UCSD-AML1 (cell line): ENCODE data around the gene TBC1D10A.
A peak's percentile ranks its signal among the peaks of the same experiment; 100 is the strongest.

ENCODE experiments used
- DNase-seq: peaks from one replicate; lab custom pipeline; 2025; ENCODE audit not compliant: unreplicated experiment; lab: John Stamatoyannopoulos, UW

TBC1D10A gene

DNA sequence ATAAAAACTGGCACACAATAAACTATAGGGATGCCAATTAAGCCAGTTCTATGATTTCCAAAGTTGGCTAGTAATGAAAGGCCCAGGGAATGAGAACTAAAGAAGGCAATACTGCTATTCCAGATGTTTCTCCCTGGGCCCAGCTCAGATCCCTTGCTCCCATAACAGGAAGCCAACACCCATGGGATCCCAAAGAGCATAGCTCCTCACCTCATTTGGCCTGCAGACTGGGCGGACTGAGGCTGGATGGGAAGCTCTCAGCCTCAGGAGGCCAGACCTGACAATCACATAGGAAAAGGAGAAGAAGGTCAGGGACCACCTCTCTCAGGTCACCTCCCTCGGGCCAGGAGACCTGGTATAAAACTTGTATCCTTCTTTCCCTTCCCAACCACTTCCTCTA is 5.3 kb downstream of the TBC1D10A start:
- no peak for DNase-seq

DNA sequence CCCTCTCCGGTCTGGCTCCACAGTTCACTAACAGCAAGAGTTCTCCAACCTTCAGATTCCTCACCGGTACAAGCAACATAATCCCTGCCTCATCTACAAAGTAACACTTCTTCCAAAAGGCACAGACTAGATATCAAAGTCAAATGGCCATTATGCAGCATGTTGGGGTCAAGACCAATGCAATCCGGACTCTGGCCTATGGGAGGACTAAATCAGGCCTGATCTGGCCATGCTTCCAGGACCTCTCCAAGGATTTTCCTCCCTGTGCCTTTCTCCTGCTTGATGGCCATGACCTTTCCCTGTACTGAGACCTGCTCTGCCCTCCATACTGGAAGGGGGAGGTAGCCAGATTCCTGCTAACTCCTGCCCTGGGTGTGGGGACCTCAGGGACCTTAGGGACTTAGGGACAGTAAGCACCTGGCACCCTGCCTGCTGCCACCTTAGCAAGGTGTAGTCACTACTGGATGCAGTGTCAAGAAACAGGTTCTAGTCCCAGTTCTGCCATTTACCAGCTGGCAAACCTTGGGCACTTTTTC is 6.7 kb downstream of the TBC1D10A start:
- DNase-seq = no peak

DNA sequence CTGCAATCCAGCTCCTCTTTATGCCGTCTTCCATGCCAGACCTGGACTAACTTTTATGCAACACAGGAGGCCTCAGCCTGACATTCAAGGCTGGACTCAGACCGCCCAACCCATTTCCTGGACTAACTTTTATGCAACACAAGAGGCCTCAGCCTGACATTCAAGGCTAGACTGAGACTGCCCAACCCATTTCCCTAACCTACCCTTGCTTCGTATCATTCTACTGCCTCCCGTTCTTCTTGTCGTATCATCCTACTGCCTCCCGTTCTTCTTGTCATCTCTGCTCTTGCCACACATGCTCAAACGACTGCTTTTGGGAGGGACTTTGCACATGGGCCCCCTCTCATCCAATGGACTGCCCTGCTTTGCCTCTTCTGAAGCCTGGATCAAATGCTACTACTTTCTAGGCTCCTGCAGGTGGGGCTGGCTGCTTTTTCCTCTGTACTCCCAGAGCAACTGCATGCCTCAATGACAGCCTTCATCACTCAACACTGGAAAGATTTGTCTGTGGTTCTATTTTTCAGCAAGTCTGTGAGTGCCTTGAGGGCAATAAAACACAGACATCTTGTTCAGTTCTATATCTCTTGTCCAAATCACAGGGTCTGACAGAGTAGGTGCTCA is 7.8 kb downstream of the TBC1D10A start:
- DNase-seq = no peak

DNA sequence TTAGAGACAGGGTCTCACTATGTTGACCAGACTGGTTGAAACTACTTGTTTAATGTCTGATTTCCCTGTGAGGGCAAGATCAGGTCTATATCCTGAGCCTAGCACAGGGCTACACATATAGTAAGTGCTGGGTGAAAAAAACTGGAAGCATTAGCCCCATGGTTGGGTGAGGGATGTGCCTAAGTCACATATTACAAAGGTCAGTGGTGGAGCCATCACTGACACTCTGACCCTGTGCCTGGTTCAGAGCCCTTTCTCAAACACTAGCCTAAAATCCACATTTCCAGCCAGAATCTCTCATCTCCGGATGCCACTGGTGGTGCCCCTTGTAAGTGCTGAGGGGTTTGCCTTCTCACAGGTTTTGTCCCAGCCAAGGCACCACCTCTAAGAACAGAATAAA is 9.0 kb downstream of the TBC1D10A start:
- no peak for DNase-seq

DNA sequence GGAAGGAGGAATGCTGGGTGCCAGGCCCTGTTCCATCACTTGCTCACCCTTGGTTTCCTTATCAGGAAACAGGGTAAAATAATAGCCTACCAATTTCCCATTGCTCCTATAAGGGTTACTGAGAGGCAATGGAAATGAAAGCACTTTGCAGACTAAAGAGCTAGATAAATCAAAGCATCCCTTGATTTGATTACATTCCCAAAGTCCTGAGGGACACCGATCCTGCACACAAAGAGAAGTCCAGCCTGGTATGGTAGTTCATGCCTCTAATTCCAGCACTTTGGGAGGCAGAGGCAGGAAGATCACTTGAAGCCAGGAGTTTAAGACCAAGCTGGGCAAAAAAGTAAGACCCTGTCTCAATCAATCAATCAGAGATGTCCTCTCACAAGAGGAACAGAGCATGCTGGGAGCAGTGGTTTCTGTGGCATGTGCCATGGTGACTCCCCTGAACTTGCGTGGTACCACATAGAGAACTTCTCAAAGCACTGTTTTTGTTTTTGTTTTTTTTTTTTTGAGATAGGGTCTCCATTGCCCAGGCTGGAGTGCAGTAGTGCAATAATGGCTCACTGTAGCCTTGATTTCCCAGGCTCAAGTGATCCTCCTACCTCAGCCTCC is 10.7 kb downstream of the TBC1D10A start:
- no peak for DNase-seq

DNA sequence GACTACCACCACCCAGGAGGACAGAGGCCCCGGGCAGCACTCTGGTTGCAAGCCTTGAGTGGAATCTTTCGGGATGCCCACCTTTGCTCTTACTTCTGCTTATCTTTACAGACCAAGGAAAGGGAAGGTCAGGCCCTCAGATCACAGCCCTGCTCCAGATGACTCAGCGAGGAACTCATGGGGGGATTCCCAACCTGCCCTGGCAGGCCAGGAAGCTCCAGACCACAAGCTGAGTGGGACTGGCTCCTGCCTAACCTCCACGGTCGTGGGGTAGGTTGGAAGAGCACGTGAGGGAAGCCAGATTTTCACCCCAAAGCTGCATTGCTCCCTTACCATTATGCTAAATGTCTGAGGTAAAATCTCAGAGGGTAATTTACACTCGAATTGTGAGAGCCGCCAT is 11.8 kb downstream of the TBC1D10A start:
- peak; percentile 48 for DNase-seq

DNA sequence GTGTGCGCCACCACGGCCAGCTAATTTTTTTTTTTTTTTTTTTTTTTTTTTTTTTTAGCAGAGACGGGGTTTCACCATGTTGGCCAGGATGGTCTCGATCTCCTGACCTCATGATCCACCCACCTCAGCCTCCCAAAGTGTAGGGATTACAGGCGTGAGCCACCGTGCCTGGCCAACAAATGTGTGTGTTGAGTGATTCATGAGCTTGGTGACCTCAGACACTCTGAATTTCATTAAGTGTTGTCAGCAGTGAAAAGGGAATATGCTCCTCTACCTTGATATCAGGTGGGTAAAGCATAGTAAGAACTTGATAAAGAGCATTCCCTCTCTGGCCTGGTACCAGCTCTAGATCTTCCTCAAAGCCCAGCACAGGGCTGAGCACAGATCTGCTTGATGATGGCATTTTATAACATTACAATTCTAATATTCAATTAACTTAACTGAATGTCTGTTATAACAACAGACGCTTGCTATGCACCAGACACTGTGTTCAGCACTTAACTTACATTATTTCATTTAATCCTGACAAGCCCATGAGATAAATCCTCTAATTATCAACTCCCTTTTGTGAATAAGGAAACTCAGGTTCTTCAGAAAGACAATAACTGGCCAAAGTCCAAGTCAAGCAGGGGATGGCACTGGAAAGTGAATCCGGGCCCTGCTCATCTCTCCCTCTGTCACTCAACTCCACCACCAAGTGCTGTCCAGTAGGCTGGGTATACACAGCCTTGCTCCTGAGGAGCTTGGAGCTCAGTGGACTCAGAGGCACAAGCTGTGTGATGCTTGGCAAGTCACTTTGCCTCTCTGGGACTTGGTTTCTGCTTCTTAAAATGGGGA is 13.0 kb downstream of the TBC1D10A start:
- DNase-seq = no peak

DNA sequence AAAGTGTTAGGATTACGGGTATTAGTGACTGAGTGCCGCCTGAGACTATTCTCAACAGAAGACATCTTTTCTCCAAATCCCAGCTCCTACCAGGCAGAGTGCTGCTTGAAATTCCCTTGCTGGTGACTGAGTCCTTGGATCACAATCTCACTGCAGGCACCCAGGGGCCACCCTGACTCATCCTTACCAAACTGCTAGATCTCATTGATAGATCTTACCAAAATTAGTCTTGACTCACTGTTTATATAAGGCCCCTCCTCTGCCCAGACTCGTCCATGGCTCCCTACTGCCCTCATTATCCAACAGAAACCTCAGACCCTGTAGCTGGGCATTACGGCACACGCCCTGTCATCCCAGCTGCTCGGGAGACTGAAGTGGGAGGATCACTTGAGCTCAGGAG is 14.7 kb downstream of the TBC1D10A start:
- DNase-seq = no peak

DNA sequence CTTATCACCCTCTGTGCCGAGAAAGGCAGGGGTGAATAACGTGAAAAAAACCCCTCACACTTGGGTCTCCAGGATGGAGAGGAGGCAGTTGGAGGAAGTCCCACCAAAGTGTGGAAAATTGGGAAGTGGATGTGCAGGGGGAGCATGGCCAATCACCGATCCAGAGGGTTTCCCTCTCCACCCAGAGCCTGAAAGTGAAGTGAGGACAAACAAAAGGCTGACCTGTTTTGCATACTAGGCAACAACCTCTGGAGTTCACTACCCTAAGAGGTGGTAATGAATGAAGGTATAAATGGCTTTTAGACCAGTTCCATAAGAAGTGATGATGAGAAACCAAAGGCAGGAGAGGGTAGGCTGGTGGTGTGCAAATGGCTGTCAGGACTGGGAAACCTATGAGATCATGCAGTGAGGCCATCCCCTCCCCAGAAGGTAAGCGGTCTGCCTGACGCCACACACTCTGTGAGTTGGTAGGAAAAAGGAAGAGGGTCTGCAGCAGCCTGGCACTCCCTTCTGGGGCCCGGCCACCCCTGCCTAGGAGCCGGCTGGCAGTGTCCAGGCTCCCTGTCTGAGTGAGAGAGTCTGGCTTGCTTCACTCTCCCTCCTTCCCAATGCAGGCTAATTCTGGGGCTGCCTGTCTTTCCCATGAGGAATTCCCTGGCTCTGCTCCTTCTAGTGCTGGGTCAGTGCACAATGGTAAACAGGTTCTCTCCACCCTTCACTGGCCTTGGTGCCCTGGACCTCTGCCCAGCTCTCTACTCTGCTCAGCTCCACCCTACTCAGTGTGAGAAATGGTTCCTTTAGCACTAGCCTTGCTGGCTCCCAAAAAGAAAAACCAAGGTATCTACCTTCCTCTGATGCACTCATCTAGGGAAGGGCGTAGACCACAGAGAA is 15.6 kb downstream of the TBC1D10A start:
- no peak for DNase-seq

DNA sequence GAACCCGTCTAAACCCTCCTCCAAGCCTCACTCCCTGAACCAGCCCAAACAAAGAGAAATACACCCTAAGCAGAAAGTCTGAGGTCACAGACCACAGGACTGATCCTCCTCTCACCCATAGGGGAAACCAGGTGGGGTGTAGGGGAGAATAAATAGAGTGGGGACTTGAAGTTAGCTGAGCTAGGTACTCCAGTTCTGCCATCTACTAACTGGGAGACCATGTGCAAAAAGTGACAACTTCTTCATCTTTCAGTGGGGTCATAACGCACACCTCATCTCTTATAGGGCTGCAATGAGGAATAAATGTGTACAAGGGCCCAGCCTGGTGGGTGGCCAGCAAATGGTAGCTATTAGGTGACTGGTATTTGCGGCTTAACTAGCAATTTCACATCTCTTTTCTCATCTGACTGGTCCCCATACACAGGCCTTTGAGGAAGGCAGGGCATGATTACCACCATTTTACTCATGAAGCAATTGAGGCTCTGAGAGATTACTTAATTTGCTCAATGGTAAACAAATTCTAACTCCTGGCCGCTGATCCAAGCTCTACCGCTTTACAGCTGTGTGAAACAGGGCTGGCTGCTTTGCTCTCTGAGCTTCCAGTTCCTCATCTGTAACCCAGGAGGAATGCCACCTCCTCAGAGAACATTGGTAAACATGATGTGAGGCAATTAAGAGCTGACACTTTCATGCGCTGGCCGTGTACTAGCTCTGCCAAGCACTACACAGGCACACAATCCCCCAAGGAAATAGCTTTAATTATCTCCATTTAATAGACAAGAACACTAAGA is 16.6 kb downstream of the TBC1D10A start:
- no peak for DNase-seq

DNA sequence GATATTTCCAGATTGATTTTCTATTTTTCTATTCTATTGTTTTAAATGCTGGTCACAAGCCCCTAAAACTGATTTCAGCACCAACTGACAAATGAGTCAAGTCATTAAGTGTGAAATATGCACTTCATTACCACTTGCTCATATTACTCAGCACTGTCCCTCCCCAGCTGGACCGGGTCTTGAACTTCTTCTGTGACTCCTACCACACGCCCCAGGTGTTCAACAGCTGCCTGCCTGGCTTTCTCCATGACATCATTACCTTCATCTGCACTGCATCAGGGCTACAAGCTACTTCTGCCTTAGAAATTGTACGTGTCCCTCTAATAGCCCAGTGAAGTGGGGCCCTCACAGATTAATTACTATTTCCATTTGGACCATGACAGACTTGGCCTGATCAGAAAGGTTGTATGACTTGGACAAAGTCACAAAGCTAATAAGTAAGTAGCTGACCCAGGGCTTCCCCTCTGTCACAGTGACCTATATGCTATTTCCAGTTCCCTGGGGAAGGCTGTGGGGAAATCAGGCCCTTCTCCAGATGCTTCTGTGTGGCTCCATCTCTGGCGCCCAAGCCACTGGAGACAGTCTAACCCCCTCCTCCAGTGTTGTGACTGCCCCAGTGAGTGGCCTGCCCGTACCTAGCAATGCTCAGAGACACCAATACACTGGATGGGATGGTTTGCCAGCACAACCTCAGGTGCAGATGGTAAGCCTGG is 18.1 kb downstream of the TBC1D10A start:
- DNase-seq = no peak

DNA sequence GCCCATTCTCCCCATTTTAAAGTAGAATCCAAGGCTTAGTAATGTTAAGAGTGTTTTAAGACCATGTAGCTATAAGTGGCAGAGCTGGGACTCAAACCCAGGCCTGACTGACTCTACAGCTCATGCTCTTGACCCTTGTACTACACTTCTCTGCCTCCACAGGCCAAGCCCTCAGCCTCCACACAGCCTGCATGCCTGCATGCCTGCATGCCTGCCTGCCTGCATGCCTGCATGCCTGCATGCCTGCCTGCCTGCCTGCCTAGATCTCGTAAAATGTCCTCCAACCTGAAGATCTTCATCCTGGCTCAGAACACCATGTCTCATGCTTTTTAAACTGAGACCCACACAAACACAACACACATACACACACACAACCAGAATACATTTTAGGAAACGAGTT is 18.6 kb downstream of the TBC1D10A start:
- no peak for DNase-seq

DNA sequence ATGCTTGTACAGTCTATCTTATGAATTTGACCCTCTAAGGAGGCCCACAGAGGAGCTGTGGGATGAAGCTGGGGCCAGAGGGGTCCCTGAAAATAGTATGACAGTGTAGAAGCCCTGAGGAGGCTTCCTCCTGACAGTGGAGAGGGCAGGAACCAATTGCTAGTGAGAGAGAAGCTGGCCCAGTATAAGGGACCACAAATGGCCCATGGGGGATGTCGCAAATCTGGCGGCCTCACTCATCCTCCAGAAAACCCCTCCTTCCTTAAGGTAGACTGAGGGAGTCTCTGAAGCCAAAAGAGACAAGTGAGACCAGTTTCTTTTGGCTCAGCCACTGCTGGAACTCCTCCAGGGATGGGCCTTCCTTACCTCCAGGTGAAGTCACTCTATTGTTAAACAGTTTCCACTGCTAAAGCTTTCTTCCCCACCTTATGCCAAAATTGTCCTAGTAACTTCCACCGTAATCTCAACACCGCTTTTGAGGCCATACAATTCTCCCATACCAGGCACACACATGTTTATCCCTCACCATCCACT is 19.6 kb downstream of the TBC1D10A start:
- DNase-seq = no peak

DNA sequence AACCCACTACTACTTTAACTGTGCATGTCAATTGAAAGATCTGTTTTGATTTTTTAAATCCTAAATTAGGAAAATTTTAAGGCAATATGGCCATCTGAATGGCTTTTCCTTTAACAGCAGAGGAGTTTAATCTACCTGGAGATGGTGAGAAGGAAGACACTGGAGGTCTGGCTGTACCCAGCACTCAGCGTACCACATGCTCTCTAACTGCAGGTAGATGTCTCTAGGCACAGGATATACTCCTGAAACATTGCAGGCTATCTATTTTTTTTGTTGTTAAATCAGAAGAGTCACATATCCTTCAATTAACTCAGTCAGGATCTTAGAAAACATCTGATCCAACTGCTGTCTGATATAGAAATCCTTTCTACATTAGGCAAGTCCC is 20.1 kb downstream of the TBC1D10A start:
- DNase-seq = no peak

DNA sequence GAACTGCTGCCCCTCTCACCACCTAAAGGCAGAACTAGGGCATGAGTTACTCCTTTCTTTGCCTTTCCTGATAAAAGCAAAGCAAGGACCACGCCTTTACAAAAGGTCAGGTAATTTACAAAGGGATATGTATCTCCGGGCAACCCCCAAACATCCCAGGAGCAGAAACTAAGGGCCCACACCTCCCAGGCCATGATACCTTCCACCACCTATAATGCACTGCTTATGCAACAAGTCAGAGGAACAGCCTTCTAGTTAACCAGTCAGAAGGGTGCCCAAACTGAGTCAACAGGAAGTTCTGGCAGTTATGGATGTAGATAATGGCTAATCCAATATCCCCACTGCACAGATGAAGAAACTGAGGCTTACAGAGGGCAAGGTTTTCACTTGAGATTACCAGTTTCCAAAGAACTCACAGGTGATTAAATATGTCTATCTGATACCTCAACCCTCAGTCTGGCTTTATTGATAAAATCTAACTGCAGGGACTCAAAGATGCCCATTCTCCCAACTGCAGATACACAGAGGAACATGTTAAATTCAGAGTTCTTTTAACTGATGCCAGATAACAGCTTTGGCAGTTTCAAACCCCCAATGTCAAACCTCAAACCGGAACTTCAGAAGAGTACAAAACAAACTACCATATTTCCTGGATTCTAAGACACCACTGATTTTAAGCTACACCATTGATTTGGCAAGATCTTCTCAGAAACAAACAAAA is 20.7 kb downstream of the TBC1D10A start:
- no peak for DNase-seq

DNA sequence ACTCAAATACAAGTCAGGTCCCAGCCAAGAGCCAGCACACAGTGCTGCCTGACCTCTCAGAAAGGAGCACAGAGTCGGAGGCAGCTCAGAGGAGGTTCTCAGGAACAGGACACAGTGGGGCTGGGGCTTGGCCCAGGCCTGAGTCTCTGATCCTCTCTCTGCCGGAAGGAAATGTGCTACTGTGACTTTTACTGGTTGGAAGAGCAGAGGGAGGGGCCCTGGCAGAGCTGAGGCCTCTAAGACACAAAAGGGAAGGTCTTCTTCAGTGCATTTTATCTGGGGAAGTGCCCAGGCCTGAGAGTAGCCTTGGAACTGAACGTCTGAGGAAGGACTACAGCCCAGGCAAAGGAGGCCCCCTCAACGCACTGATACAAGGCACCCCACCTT is 21.2 kb downstream of the TBC1D10A start:
- peak; percentile 75 for DNase-seq

DNA sequence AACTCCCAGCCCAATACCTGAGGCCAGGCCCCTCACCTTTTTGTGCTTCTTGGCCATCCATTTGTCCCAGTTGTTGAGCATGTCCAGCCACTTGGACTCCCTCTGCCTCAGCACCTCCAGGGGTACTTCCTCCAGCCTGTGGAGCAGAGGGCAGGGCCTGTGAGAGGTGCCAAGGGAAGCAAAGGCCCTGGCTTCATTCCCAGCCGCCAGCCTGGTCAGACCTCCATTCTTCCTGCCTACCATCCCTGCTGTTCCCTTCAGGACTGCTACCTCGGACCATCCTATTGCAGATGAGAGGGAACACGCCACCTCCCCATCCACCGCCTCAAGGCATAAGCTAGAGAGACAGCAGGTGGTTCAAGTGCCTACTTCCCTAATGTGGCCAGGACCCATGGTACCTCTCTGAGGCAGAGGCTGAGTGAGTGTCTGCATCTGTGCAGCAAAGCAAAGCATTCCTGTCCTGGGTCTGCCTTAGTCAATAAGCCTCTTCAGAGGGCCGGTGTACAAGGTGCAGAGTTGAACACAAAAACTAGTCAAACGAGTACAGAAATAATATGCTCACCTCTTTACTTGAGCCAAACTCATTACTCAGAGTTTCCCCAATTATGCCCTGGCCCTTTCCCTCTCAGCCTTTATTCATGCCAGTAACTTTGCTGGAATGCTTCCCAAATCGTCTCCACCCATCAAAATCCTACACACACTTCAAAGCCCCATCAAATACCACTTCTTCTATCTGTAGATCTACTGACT is 22.1 kb downstream of the TBC1D10A start:
- DNase-seq = no peak

DNA sequence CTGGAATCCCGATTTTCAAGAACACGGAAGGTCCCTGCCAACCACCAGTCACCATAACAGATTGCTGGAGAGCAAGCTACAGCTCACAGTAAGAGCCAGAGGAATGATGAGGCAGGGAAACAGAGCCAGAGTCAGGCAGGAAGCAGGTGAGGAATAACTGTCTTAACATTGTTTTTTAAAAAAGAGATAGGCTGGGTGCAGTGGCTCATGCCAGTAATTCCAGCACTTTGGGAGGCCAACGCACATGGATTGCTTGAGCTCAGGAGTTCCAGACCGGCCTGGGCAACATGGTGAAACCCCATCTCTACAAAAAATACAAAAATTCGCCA is 24.0 kb downstream of the TBC1D10A start:
- DNase-seq = no peak
